ENCODE results near the gene NTM. TPM values are rescaled to one million over a fixed set of nuclear protein-coding genes. Genes with fewer than 3 reads are reported as not detected.

NTM gene
- total RNA-seq, 2 donors from 2014 or later, result not detected

- H3K4me1 Mint-ChIP-seq, result no peaks in the 10 kb centered on the region
- H3K27me3 Mint-ChIP-seq, result peaks cover 10% of the 10 kb centered on the region
- H3K36me3 Mint-ChIP-seq (ENCODE audit: low read depth), result no peaks in the 10 kb centered on the region
- ATAC-seq (replicated peaks), result no peak
- no peak overlapping the region for H3K4me3 Mint-ChIP-seq
- peaks cover 4% of the 10 kb centered on the region for H3K9me3 Mint-ChIP-seq
- H3K27ac Mint-ChIP-seq, result no peak overlapping the region
These were observed 210.6 kb downstream of the NTM start for GRCh38 chr11:131581046-131581445.

GRCh38 chr11:131582021-131582525, 211.7 kb downstream of the NTM start:
- H3K27me3 Mint-ChIP-seq, result peaks cover 6% of the 10 kb centered on the region
- no peaks in the 10 kb centered on the region for H3K4me1 Mint-ChIP-seq
- H3K4me3 Mint-ChIP-seq, result no peak overlapping the region
- H3K36me3 Mint-ChIP-seq (ENCODE audit: low read depth), result no peaks in the 10 kb centered on the region
- no peak overlapping the region for H3K27ac Mint-ChIP-seq
- H3K9me3 Mint-ChIP-seq, result peaks cover 4% of the 10 kb centered on the region
- ATAC-seq (replicated peaks), result no peak

DNA sequence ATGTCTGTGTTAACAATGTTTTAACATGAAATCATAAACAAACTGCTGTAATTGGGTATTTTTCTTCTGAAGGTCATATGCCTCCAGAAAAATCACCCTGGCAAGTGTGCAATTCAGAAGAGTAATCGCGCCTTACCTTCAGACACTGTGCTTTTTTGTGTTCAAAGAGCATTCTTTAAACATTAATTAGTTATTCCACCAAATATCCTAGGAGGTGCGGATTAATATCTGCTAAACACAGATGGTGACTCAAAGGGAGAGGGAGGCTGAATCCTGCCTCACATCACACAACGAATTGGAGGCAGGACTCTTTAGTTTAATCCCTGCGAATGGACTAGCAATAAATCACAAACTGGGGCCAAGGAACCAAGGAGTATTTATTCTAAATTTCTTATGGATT, 213.0 kb downstream of the NTM start:
- H3K27me3 Mint-ChIP-seq, result peaks cover 6% of the 10 kb centered on the region
- no peak overlapping the region for H3K4me3 Mint-ChIP-seq
- ATAC-seq (replicated peaks), result no peak
- no peaks in the 10 kb centered on the region for H3K36me3 Mint-ChIP-seq (ENCODE audit: low read depth)
- H3K27ac Mint-ChIP-seq, result no peak overlapping the region
- H3K4me1 Mint-ChIP-seq, result no peaks in the 10 kb centered on the region
- H3K9me3 Mint-ChIP-seq, result peaks cover 4% of the 10 kb centered on the region

DNA sequence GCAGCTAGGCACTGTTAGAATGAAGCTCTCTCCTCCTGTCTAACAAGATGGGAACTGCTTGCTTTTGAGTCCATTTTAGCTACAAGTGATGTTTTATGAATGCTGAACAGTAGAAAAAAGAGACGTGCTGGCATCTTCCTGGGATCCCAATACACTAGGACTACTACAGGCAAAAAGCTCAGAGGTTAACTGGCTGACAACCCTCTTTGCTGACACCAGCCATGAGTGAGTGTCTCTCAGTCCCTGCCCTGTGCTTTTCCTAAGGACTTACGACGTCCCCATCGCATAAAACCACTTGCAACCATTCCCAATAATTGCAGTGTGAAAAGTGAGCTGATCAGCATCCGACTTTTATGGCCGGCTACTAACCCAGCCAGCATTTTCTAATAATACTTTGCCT, 213.5 kb downstream of the NTM start:
- H3K36me3 Mint-ChIP-seq (ENCODE audit: low read depth), result no peaks in the 10 kb centered on the region
- H3K9me3 Mint-ChIP-seq, result peaks cover 4% of the 10 kb centered on the region
- H3K4me1 Mint-ChIP-seq, result no peaks in the 10 kb centered on the region
- no peak overlapping the region for H3K4me3 Mint-ChIP-seq
- ATAC-seq (replicated peaks), result no peak
- peaks cover 4% of the 10 kb centered on the region for H3K27me3 Mint-ChIP-seq
- no peak overlapping the region for H3K27ac Mint-ChIP-seq

DNA sequence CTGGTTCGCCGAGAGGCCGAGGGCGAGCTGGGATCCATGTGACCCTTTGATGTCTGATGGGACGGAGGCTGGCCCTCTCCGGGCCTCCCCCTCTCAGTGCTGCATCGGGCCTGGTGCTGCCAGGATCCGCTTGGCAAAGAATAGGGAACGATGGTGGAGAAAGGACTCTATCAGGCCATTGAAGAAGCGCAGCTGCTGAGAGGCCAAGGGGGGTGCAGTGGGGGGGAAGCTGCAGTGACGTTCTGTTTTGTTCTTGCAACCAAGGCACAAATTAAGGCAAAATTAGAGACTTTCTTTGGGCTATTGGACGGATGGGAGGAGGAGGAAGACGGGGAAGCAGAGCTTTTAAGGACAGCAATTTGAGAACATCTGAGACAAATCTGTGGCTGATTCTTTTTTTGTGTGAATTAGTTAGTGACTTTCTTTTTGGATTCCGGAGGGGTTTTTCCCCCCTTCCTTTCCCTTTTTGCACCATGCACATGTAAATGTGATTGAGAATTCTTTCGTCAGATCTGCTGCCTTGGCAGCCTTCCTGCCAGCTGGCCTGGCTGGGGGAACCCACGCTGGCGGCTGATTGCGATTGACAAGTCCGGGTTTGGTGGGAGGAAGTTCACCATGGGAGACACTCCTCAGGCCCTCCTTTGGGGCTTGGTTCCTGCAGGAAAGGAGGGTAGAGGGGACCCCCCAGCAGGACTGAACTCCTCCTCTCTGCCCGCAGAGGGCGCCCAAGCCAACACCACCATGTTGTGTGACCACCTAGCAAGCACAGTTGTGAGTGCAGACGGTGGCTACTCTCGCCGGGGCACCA, 214.6 kb downstream of the NTM start:
- ATAC-seq (replicated peaks), result no peak
- no peak overlapping the region for H3K4me3 Mint-ChIP-seq
- no peaks in the 10 kb centered on the region for H3K4me1 Mint-ChIP-seq
- H3K27me3 Mint-ChIP-seq, result peaks cover 4% of the 10 kb centered on the region
- no peak overlapping the region for H3K27ac Mint-ChIP-seq
- no peaks in the 10 kb centered on the region for H3K36me3 Mint-ChIP-seq (ENCODE audit: low read depth)
- peaks cover 8% of the 10 kb centered on the region for H3K9me3 Mint-ChIP-seq

DNA sequence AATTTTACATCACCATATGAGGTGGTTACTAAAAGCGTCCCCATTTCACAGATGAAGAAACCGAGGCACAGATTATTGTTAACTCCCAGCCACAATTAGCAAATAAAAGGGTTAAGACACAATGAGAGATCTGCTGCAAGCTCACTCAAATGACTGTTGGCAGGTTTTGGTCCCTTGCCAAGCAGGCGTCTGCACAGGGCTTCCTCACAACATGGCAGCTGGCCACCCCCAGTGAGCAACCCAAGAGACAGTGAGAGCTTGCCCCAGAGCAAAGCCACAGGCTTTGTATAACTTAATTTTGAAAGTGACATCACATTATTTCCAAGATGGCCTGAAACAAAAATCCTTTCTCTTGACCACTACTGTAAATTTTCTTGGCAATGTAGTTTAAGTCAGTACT, 217.6 kb downstream of the NTM start:
- no peak overlapping the region for H3K27ac Mint-ChIP-seq
- H3K36me3 Mint-ChIP-seq (ENCODE audit: low read depth), result no peaks in the 10 kb centered on the region
- ATAC-seq (replicated peaks), result no peak
- H3K27me3 Mint-ChIP-seq, result peaks cover 3% of the 10 kb centered on the region
- H3K4me1 Mint-ChIP-seq, result no peaks in the 10 kb centered on the region
- peaks cover 8% of the 10 kb centered on the region for H3K9me3 Mint-ChIP-seq
- H3K4me3 Mint-ChIP-seq, result no peak overlapping the region

DNA sequence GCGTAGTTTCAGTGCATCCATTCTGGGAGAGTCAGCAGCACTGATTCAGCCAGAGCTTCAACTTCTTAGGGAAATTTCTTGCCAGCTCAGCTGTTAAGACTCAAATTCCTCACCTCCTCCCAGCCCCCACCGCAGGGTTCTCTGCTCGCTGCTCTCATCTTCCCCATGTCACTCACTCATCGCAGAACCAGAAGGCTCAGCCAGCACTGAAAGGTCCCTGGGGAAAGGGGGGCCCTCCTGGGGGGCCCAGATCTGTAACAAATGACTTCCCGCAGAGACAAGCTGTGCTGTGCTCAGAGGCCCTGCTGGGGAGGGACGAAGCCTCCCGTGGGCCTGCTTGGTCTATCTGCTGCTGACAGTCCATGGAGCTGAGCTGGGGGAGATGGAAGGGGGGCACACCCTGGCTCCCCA, 220.6 kb downstream of the NTM start:
- peaks cover 2% of the 10 kb centered on the region for H3K27me3 Mint-ChIP-seq
- H3K36me3 Mint-ChIP-seq (ENCODE audit: low read depth), result no peaks in the 10 kb centered on the region
- ATAC-seq (replicated peaks), result no peak
- H3K4me3 Mint-ChIP-seq, result no peak overlapping the region
- peaks cover 4% of the 10 kb centered on the region for H3K9me3 Mint-ChIP-seq
- H3K4me1 Mint-ChIP-seq, result no peaks in the 10 kb centered on the region
- no peak overlapping the region for H3K27ac Mint-ChIP-seq

DNA sequence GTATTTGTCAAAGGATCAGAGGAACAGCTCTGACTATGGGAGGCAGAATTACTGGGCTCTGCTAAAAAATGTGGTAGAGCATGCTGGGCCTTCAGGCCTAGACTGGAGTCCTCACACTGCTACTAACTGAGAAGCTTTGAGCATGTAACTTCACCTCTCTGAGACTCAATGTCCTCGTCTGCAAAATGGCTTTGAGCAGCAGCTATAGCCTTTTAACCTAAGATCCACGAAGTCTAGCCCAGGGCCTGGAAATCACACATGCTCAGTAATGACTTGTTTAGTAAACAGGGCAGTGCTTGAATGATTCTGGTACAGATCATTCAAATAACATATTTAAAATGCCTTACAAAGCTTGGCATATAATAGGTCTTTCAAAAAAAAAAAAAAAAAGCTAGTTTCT, 221.7 kb downstream of the NTM start:
- H3K36me3 Mint-ChIP-seq (ENCODE audit: low read depth), result no peaks in the 10 kb centered on the region
- no peaks in the 10 kb centered on the region for H3K4me1 Mint-ChIP-seq
- no peak overlapping the region for H3K4me3 Mint-ChIP-seq
- ATAC-seq (replicated peaks), result no peak
- H3K27ac Mint-ChIP-seq, result no peak overlapping the region
- peaks cover 4% of the 10 kb centered on the region for H3K9me3 Mint-ChIP-seq
- H3K27me3 Mint-ChIP-seq, result peaks cover 2% of the 10 kb centered on the region

- no peak overlapping the region for H3K4me3 Mint-ChIP-seq
- ATAC-seq (replicated peaks), result no peak
These were observed 222.3 kb downstream of the NTM start for GRCh38 chr11:131592734-131593133.

DNA sequence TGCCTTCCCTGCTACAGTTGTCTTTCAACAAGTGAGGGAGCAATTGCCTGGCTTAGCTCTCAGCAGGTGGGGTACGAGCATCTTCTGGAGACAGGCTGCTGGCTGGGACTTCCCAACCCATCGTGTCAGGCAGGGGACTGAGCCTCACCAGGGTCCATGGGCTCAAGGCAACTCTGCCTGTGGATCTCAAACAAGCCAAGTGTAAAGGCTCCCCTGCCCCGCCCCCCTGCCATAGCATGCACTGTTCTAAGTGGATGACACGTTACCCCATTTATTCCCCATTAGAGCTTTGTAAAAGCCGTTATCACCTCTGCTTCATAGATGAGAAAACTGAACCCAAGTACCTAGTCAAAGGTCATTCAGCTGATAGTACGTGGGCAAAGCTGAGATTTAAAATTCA, 222.9 kb downstream of the NTM start:
- Mint-ChIP-seq H3K27me3 (peaks cover 2% of the 10 kb centered on the region), H3K9me3 (peaks cover 4% of the 10 kb centered on the region), H3K27ac (no peak overlapping the region), H3K36me3 (ENCODE audit: low read depth) (no peaks in the 10 kb centered on the region), H3K4me1 (no peaks in the 10 kb centered on the region), H3K4me3 (no peak overlapping the region)
- no peak for ATAC-seq (replicated peaks)

More at GRCh38 chr11:131592734-131593133, 222.3 kb downstream of the NTM start:
- H3K27ac Mint-ChIP-seq, result no peak overlapping the region
- H3K27me3 Mint-ChIP-seq, result peaks cover 2% of the 10 kb centered on the region
- H3K36me3 Mint-ChIP-seq (ENCODE audit: low read depth), result no peaks in the 10 kb centered on the region
- peaks cover 4% of the 10 kb centered on the region for H3K9me3 Mint-ChIP-seq
- H3K4me1 Mint-ChIP-seq, result no peaks in the 10 kb centered on the region

GRCh38 chr11:131595797-131596196, 225.4 kb downstream of the NTM start:
- Mint-ChIP-seq H3K4me3 (no peak overlapping the region), H3K9me3 (no peaks in the 10 kb centered on the region), H3K27me3 (no peaks in the 10 kb centered on the region), H3K36me3 (ENCODE audit: low read depth) (no peaks in the 10 kb centered on the region), H3K4me1 (no peaks in the 10 kb centered on the region), H3K27ac (no peak overlapping the region)
- no peak for ATAC-seq (replicated peaks)

- Mint-ChIP-seq H3K27me3 (no peaks in the 10 kb centered on the region), H3K4me1 (no peaks in the 10 kb centered on the region), H3K27ac (no peak overlapping the region), H3K4me3 (no peak overlapping the region), H3K36me3 (ENCODE audit: low read depth) (no peaks in the 10 kb centered on the region), H3K9me3 (no peaks in the 10 kb centered on the region)
- no peak for ATAC-seq (replicated peaks)
These were observed 227.5 kb downstream of the NTM start for GRCh38 chr11:131597890-131598289.

GRCh38 chr11:131598305-131598704, 227.9 kb downstream of the NTM start:
- no peak for ATAC-seq (replicated peaks)
- no peaks in the 10 kb centered on the region for H3K27me3 Mint-ChIP-seq
- H3K36me3 Mint-ChIP-seq (ENCODE audit: low read depth), result no peaks in the 10 kb centered on the region
- H3K9me3 Mint-ChIP-seq, result no peaks in the 10 kb centered on the region
- H3K4me1 Mint-ChIP-seq, result no peaks in the 10 kb centered on the region
- no peak overlapping the region for H3K27ac Mint-ChIP-seq
- no peak overlapping the region for H3K4me3 Mint-ChIP-seq

DNA sequence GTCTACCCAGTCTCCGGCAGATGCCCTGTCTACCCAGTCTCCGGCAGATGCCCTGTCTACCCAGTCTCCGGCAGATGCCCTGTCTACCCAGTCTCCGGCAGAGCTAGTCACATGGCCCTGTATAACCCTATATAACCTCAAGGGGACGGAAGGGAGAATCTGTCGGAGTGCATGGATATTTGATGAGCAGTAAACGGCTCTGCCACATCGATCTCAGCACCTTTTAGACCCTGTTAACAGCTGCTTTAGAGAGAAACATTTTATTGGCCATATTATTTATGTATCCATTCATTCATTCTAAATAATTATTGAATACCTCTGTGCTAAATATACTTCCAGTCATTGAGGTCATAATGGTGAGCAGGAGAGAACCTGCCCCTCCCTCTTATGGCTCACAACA, 228.9 kb downstream of the NTM start:
- Mint-ChIP-seq H3K9me3 (no peaks in the 10 kb centered on the region), H3K27me3 (no peaks in the 10 kb centered on the region), H3K4me3 (no peak overlapping the region)

DNA sequence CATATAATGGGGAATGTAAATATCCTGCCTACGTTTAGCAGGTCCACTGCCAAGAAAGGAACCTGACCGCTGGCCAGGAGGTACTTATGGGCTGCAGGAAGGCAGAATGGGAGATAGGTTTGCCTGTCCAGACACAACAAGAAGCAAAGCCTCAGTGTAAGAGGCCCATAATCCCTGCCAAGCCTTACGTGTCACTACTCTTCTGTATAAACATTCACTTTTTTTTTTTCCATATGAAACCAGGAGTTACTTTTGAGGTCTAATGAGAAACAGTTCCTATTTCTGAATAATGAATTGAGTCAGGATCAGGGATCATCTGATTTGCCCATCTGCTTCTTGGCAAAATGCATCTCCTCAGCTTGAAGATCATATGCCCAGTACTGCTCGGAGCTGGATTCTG, 230.2 kb downstream of the NTM start:
- H3K4me1 Mint-ChIP-seq, result no peaks in the 10 kb centered on the region
- no peak for ATAC-seq (replicated peaks)
- H3K27me3 Mint-ChIP-seq, result no peaks in the 10 kb centered on the region
- H3K27ac Mint-ChIP-seq, result no peak overlapping the region
- no peaks in the 10 kb centered on the region for H3K36me3 Mint-ChIP-seq (ENCODE audit: low read depth)
- H3K9me3 Mint-ChIP-seq, result no peaks in the 10 kb centered on the region
- H3K4me3 Mint-ChIP-seq, result no peak overlapping the region

More for the DNA sequence above, 228.9 kb downstream of the NTM start:
- Mint-ChIP-seq H3K36me3 (ENCODE audit: low read depth) (no peaks in the 10 kb centered on the region), H3K27ac (no peak overlapping the region), H3K4me1 (no peaks in the 10 kb centered on the region)
- no peak for ATAC-seq (replicated peaks)
